OCI-LY3 (cell line): Measurements from ENCODE around the gene QKI.

Experiments
- H2AFZ ChIP-seq: fragments of 200-600, 300-600 bp; shearing (Covaris generic); 2 replicates; pipeline ENCODE4 v1.6.0; 2014; ENCODE audit warnings: antibody characterized with exemption, low read depth, low read length
- H3K27ac ChIP-seq: fragments of 200-600, 300-600 bp; sonication (generic); 2 replicates; pipeline ENCODE4 v1.5.1; 2014; ENCODE audit warnings: mild to moderate bottlenecking, low read length, moderate library complexity, mixed read lengths
- H3K27me3 ChIP-seq: fragments of 200-600, 300-600 bp; sonication (generic); 2 replicates; pipeline ENCODE4 v1.6.1; 2014; ENCODE audit warnings: low read depth, low read length, mixed read lengths
- H3K36me3 ChIP-seq: fragments of 200-600, 300-600 bp; sonication (generic); replicated peaks from 2 replicates; pipeline ENCODE3; 2014; ENCODE audit warnings: low read depth, low read length, mixed read lengths
- H3K4me1 ChIP-seq: fragments of 300-600, 200-600 bp; sonication (generic); 2 replicates; pipeline ENCODE4 v1.6.1; 2014; ENCODE audit warnings: low read length, mixed read lengths
- H3K4me2 ChIP-seq: fragments of 200-600, 300-600 bp; sonication (generic); 2 replicates; pipeline ENCODE4 v1.6.1; 2014; ENCODE audit warnings: low read length, mixed read lengths
- H3K4me3 ChIP-seq: fragments of 300-600, 200-600 bp; sonication (generic); 2 replicates; pipeline ENCODE4 v1.5.1; 2014; ENCODE audit warnings: antibody characterized with exemption, mild to moderate bottlenecking, low read length, moderate library complexity
- H3K79me2 ChIP-seq: fragments of 300-600, 200-600 bp; shearing (Covaris generic); 2 replicates; pipeline ENCODE4 v1.6.1; 2014; ENCODE audit warnings: mild to moderate bottlenecking, low read length, mixed read lengths
- H3K9ac ChIP-seq: fragments of 300-600, 200-600 bp; shearing (Covaris generic); 2 replicates; pipeline ENCODE4 v1.6.0; 2014; ENCODE audit warnings: mild to moderate bottlenecking, low read length, moderate library complexity
- H3K9me3 ChIP-seq: fragments of 200-600, 300-600 bp; shearing (Covaris generic); 2 replicates; pipeline ENCODE4 v1.6.1; 2014; ENCODE audit warnings: low read length, mixed read lengths; ENCODE audit not compliant: insufficient read depth
- H4K20me1 ChIP-seq: fragments of 200-600, 300-600 bp; sonication (generic); 2 replicates; pipeline ENCODE4 v1.6.1; 2016; ENCODE audit warnings: low read length, mixed read lengths; ENCODE audit not compliant: insufficient read depth
- EZH2phosphoT487 ChIP-seq: fragments of 200-600 bp; shearing (Covaris generic); IDR thresholded peaks from 2 replicates; pipeline ENCODE4 v1.6.1; 2018; ENCODE audit warnings: antibody characterized with exemption, mixed run types, low read depth
- TF ChIP-seq, protein P1 (sequence below): fragments of 200-600, 300-600 bp; sonication (generic); IDR thresholded peaks from 2 replicates; pipeline ENCODE4 v1.5.1; 2014; ENCODE audit warnings: antibody characterized with exemption, low read length, low read depth

Gene QKI

DNA sequence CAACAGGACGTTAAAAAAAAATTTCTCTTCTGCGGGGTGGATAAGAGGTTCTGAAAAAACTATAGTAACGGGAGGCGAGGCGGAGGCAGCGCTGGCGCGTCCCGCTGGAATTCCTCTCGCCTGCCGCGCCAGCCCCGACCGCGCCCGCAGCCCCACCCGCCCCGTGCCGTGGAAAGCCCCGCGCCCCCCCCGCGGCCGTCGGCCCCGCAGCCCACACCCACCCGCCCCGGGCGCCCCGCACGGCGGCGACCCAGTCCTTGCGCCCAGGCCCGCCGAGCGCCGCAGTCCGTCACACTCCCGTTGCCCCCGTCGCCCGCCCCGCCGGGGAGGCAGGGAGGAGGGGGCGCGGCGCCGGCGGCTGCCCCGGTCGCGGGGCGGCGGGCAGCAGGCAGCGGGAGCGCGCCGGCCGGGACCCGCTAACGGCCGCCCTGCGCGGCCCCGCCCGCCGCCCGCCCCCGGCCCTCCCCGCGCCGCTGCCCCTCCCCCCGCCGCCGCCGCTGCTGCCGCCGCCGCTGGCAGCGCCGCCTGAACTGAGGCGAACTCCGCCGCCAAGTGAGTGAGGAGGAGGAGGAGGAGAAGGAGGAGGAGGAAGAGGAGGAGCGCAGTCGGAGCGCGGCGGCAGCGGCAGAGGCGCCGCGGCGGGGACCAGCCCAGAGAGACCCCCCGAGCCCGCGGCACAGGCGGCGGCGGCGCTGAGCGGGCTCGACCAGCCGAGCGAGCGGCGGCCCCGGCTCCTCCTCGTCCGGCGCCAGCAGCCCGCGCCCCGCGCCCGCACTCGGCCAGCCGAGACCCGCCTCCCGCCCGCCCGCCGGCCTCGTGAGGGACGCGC, at the start of gene QKI:
TSS of gene QKI (plus strand) at position 602 of the 829 bp plus-strand sequence. CDS start 476 bp downstream, outside the sequence.
- peaks cover 29% of the 10 kb centered on the region for H3K4me1 ChIP-seq
- no peaks in the 10 kb centered on the region for H3K9me3 ChIP-seq
- H2AFZ ChIP-seq: peak within 1 kb of the TSS; percentile 23; the same call in 1 of the 2 replicates
- H3K9ac ChIP-seq: peak within 1 kb of the TSS; percentile 92
- H3K27ac ChIP-seq: peak within 1 kb of the TSS; percentile 90
- H3K36me3 ChIP-seq: no peaks in the 10 kb centered on the region
- H4K20me1 ChIP-seq: peaks cover 30% of the 10 kb centered on the region
- TF ChIP-seq EZH2phosphoT487: no peak
- TF ChIP-seq, protein P1, sequence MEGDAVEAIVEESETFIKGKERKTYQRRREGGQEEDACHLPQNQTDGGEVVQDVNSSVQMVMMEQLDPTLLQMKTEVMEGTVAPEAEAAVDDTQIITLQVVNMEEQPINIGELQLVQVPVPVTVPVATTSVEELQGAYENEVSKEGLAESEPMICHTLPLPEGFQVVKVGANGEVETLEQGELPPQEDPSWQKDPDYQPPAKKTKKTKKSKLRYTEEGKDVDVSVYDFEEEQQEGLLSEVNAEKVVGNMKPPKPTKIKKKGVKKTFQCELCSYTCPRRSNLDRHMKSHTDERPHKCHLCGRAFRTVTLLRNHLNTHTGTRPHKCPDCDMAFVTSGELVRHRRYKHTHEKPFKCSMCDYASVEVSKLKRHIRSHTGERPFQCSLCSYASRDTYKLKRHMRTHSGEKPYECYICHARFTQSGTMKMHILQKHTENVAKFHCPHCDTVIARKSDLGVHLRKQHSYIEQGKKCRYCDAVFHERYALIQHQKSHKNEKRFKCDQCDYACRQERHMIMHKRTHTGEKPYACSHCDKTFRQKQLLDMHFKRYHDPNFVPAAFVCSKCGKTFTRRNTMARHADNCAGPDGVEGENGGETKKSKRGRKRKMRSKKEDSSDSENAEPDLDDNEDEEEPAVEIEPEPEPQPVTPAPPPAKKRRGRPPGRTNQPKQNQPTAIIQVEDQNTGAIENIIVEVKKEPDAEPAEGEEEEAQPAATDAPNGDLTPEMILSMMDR: no peak
- peak within 1 kb of the TSS; percentile 89 for H3K4me2 ChIP-seq
- H3K4me3 ChIP-seq: peak within 1 kb of the TSS; percentile 93
- H3K27me3 ChIP-seq: no peaks in the 10 kb centered on the region
- peaks cover 51% of the 10 kb centered on the region for H3K79me2 ChIP-seq

- H3K27ac ChIP-seq: no peak overlapping the region
- H2AFZ ChIP-seq: no peak overlapping the region
- H3K4me3 ChIP-seq: no peak overlapping the region
- H4K20me1 ChIP-seq: no peaks in the 10 kb centered on the region
- H3K4me1 ChIP-seq: no peaks in the 10 kb centered on the region
- TF ChIP-seq EZH2phosphoT487: no peak
- TF ChIP-seq, protein P1: no peak
- H3K9ac ChIP-seq: no peak overlapping the region
- no peaks in the 10 kb centered on the region for H3K36me3 ChIP-seq
- H3K27me3 ChIP-seq: no peaks in the 10 kb centered on the region; the same call in 1 of the 2 replicates
- H3K9me3 ChIP-seq: no peaks in the 10 kb centered on the region
- no peak overlapping the region for H3K4me2 ChIP-seq
- no peaks in the 10 kb centered on the region for H3K79me2 ChIP-seq
These were observed 48.2 kb upstream of the QKI start for GRCh38 chr6:163366288-163366687.

DNA sequence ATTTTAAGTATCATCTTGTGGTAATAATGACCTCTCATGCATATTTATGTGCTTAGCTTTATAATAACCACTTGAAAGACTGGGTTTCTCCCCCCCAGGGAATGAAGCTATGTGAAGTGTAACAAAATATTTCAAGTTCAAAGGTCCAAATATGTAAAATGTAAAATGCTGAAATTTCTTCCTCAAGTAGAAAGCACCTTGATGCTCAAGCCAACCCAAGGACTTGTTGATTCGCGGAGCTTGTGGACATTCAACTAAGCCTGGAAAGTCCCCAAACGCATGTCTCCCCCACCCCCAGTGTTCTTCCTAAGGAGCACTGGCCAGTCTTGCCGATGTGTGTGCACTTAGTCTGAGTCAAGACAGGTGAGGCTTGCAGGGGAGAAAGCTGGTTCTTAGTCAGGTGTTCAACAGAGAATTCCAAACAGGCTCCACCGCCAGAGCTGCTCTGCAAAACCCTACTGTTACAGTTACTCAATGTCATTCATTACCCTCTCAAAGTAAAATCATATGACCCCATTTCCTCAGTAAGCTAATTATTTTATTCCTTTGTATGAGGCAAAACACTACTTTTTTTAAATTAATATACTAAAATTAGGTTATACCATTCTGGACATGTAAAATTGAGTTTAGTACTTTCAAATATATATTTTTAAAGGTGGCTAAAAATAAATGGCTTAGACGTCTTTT, 46.9 kb upstream of the QKI start:
- Histone ChIP-seq H3K27me3 (no peaks in the 10 kb centered on the region), H3K36me3 (no peaks in the 10 kb centered on the region), H3K4me1 (no peaks in the 10 kb centered on the region), H3K27ac (no peak overlapping the region), H3K9ac (no peak overlapping the region), H2AFZ (no peak overlapping the region), H3K9me3 (no peaks in the 10 kb centered on the region), H4K20me1 (no peaks in the 10 kb centered on the region), H3K4me3 (no peak overlapping the region), H3K79me2 (no peaks in the 10 kb centered on the region), H3K4me2 (no peak overlapping the region)
- TF ChIP-seq, protein P1: no peak
- no peak for TF ChIP-seq EZH2phosphoT487

- no peak overlapping the region for H3K4me3 ChIP-seq
- TF ChIP-seq, protein P1: no peak
- no peak for TF ChIP-seq EZH2phosphoT487
- H3K27ac ChIP-seq: no peak overlapping the region
These were observed 45.4 kb upstream of the QKI start for GRCh38 chr6:163369141-163369540.

More at GRCh38 chr6:163369141-163369540, 45.4 kb upstream of the QKI start:
- Histone ChIP-seq H3K4me2 (no peak overlapping the region), H3K9me3 (no peaks in the 10 kb centered on the region), H4K20me1 (no peaks in the 10 kb centered on the region), H2AFZ (no peak overlapping the region), H3K9ac (no peak overlapping the region), H3K36me3 (no peaks in the 10 kb centered on the region), H3K27me3 (no peaks in the 10 kb centered on the region), H3K4me1 (no peaks in the 10 kb centered on the region), H3K79me2 (no peaks in the 10 kb centered on the region)
